Measurements from ENCODE around the gene DYNC2H1. TPM values are rescaled to one million over a fixed set of nuclear protein-coding genes. Genes with fewer than 3 reads are reported as not detected.

DYNC2H1 gene
- total RNA-seq, 1 donor from 2014 or later, result 94.2 TPM

DNA sequence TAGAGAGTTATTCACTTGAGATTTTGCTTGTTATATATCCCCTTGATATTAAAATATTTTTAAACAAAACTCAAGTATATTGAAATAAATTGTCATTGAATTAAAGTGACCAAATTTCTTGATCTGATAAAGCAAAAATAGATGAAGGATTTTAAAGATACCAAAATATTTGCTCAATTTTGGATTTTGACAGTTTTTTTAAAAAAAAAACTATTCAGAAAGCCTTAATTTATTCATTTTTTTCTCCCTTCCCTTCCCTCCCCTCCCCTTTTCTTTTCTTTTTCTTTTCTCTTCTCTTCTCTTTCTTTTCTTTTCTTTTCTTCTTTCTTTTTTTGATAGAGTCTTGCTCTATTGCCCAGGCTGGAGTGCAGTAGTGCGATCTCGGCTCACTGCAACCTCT lies 163.7 kb downstream of the DYNC2H1 start:
- no peak for DNase-seq (ENCODE audit: low spot score in 2 of 2)
- peak; percentile 28 for FAIRE-seq

DNA sequence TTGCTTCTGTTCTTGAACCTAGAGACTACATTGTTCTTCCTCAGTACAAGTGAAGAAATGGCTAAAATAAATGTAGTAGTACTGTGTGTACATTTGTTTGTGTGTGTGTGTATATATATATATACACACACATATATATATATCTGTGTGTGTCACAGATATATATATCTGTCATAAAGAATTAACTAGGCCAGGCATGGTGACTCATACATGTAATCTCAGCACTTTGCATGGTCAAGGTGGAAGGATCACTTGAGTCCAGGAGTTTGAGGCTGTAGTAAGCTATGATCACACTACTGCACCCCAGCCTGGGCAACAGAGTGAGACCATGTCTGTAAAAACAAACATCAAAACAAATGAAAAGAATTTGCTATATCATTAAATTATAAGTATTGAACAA lies 164.8 kb downstream of the DYNC2H1 start:
- DNase-seq (ENCODE audit: low spot score in 2 of 2) (no peak), FAIRE-seq (no peak)

DNA sequence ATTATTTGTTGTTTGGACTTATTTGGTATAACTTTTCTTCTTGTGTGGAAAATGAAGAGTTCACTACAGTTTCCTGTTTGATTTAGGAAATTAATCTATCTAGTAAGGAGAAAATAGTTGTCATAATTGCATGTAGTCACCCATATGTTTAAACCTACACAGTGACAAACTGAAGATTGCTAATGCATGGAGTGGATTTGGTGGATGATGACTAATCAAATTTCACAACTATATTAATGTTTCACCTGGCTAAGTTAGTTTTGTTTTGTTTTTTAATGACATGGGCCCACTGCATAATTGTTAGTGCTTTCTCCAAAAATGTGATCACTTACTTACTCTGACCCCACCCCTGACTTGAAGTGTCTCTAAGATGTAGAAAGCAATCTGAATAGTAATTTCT lies 170.6 kb downstream of the DYNC2H1 start:
- FAIRE-seq, result no peak

DNA sequence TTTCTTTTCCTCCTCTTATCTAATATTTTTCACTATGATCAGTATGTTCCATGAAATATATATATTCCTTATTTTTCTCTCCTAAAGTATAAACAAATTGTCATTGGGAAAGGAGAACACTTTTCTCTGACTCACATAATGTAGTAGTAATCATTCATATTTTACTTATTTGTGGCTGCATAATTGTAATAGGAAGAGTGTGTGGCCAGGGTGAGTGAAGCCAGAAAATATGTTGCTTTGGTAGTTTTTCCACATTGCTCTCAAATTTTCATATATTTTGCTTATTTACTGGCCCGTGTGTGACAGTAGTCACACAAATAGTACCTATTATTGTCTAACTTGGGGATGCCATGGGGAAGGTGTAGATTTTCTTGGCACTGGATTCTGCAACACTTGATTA lies 172.1 kb downstream of the DYNC2H1 start:
- DNase-seq (ENCODE audit: low spot score in 2 of 2) (no peak), FAIRE-seq (no peak)

More for the DNA sequence above, 170.6 kb downstream of the DYNC2H1 start:
- DNase-seq (ENCODE audit: low spot score in 2 of 2), result no peak

DNA sequence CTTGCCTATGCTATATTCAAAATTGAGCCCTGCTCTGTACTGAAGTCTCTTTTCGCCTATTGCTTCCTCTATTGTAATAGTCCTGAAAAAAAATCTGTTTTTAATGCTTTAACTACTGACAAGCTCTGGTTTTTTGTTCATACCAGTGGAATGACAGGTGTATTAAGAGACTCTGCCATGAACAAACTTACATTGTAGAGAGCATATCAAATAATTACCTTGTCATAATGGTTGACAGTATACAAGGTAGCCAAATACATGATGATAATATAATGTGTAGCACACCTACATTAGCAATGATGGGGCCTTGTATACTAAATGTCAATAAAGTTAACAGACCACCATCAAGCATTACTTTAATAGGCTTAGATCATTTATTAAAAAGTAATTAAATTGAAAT lies 175.0 kb downstream of the DYNC2H1 start:
- FAIRE-seq, result no peak
- DNase-seq (ENCODE audit: low spot score in 2 of 2), result no peak

DNA sequence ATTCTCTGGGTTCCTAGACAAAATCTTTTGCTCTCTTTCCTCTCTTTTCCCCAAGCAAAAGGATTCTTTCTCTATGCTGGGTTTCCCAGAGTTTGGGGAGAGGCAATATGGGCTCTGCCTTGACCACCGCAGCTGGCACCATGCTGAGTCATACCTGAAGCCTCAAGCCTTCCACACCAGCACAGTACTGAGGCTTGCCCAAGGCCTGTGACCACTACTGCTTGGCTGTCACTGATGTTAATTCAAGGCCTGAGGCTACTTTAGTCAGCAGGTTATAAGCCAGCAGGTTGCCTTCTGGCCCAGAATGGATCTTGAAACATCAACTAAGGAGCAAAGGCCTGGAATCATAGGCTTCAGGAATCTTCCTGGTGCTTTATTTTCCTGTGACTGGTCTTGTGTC lies 185.3 kb downstream of the DYNC2H1 start:
- FAIRE-seq (no peak), DNase-seq (ENCODE audit: low spot score in 2 of 2) (no peak)

DNA sequence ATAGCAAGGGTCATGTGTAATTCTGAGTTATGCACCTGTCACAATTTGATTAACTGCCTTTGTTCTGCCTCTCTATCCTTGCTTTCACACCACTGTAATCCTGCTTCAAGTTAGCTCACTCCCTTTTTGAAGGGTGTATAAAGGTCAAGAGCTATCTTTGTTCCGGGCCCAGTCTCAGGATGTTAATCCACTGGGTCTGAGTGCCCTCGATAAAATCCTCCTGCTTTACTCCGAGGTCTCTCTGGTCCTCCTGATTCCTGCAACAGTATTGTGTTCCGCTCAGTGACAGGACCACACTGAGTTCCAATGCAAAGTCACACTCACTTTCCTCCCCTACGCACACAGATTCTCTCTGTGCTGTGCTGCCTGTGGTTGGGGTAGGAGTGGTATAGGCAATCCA lies 186.5 kb downstream of the DYNC2H1 start:
- DNase-seq (ENCODE audit: low spot score in 2 of 2), result no peak
- no peak for FAIRE-seq

DNA sequence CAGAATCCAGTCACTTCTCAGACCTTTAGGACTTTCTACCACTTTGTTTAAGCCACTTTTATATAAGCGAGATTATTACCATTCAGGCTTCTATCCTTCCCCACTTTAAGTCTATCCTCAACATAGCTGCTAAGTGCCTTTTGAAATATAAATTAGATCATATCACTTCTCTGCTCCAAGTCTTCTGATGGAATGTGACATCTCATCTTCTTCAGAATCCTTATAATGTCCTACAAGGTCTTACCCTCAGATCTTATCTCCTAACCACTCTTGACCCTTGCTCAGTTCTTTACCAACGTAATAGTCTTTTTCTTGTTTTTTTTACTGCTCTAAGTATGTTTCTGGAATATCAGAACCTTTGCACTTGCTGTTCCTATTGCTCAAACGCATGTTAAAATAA lies 188.7 kb downstream of the DYNC2H1 start:
- DNase-seq (ENCODE audit: low spot score in 2 of 2) (no peak), FAIRE-seq (no peak)

DNA sequence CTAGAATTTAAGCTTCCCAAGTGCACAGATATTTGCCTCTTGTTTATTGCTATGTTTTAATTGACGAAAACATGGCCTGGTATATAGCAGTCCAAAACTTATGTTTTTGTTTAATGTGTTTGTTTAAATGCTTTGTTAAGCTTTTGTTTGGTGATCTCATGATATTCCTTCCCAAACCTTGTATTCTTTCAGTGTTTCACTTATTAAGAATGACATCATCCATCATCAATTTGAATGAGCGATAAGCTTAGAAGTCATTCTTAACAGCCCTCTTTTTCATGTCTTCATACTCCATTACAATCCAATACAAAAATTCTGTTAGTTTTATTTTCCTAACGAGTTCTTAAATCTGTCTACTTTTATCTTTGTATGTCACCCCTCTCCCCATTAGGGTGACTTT lies 206.0 kb downstream of the DYNC2H1 start:
- no peak for FAIRE-seq
- DNase-seq (ENCODE audit: low spot score in 2 of 2), result no peak

DNA sequence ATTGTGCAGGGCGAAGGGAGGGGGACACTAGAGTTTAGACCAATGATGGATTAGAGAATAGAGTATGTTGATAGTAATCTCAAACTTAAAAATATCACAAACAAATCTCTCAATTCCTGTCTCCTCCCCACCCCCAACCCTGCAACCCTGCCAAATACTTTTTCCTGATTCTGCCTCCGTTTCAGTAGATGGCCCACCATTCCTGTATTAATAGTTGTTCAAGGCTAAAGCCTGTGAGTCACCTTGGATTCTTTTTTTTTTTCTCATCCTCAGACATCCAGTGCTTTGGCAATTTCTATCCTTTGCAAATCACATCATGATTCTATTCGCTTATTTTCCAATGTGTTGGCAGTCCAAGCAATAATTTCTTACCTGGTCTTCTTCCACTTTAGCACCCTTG lies 207.9 kb downstream of the DYNC2H1 start:
- FAIRE-seq, result no peak
- DNase-seq (ENCODE audit: low spot score in 2 of 2), result no peak

DNA sequence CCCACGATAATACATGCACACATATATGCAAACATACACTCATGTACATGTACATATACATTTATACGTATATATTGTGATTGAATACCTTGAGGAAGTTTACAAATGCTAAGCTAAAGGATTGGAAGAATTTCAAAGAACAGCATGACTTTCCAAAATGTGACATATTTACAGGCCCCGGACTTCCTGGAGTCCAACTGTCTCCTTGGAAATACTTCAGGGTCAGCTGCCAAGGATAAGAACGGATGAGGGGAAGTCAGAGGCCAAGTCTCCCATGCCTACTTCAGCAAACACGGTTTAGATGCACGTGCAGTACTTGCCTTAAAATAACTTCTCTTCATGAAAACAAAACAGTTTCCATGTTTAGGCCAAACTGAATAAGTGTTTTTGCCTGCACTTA lies 213.6 kb downstream of the DYNC2H1 start:
- DNase-seq (ENCODE audit: low spot score in 2 of 2) (no peak), FAIRE-seq (no peak)

DNA sequence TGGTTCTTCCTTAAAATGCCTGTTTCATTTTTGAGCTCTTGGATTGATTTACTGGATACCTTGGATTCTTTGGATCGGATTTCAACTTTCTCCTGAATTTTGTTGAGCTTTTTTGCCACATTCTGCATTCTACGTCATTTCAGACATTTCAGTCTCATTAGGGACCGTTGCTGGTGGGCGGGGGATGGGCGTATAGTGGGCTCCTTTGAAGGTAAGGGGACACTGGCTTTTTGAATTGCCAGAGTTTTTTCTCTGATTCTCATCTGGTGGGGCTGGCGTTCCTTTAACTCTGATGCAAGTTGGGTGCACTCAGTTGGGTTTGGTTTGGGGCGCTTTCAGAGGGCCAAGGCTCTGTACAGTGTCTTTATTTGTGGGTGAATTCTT lies 216.5 kb downstream of the DYNC2H1 start:
- FAIRE-seq, result no peak
- DNase-seq (ENCODE audit: low spot score in 2 of 2), result no peak

DNA sequence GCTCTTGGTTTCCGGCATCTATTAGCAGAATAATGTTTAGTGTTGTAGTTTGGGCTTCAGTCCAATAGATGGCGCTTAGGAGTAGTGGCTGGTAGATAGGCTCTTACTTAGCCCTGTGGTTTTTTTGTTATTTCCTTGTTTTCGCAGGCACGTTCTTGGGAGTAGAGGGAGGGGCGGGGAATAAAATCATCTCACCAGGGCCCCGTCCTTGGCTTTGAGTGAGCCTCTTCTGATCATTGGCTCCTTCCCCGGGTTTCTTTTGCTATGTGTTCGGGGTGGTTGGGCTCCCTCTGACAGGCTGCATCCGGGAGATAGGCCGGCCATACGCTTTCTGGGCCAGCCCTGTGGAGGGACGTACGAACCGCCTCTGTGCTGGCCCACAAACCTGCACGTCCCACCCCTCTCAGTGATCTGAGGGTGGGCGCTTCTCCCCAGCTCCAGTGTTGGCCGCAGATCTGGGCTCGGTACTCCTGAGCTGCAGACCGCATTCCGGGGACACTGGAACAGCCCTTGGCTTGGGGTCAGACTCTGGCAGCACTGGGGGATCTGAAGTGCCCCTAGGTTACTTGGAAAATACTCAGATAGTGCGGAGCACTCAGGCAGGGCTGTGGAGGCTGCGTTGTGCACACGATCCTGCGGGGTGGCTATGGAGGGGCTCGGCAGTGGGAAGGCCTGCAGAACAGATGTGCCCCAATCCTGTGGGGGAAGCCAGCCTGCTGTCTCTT lies 217.0 kb downstream of the DYNC2H1 start:
- FAIRE-seq (no peak), DNase-seq (ENCODE audit: low spot score in 2 of 2) (peak in 1 of 2 donors; percentile 31)

DNA sequence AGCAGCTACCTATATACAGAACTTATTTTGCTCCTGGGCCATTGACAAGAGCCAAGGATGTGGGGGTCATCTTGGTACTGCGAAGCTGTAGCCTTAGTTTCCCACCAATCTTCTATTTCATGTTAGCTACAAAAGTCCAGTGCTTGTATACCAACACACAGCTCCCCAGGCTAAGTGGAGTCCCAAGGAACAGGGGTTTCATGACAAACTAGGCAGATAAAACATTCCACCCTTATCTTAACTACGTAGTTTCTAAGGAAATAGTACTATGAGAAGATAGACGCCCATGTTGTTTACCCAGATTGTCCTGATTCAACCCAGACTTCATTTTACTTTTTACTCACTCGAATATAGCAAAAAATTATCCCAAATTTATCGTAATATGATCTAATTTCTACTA lies 218.5 kb downstream of the DYNC2H1 start:
- DNase-seq (ENCODE audit: low spot score in 2 of 2), result no peak
- FAIRE-seq, result no peak

DNA sequence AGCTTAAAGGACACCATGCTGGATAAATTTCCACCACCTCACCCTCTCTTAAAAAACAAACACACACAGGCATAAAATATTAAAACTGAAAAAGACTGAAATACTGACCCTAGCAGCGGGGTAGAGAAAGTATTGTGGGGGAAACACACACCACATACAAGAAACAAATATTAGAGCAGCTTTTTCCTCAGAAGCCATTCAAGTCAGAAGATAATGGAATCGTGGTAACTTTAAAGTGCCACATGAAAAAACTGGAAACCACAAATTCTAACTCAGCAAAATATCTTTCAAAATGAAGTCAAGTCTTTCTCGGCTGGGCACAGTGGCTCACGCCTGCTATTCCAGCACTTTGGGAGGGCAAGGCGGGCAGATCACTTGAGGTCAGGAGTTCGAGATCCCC lies 223.2 kb downstream of the DYNC2H1 start:
- no peak for DNase-seq (ENCODE audit: low spot score in 2 of 2)
- no peak for FAIRE-seq

DNA sequence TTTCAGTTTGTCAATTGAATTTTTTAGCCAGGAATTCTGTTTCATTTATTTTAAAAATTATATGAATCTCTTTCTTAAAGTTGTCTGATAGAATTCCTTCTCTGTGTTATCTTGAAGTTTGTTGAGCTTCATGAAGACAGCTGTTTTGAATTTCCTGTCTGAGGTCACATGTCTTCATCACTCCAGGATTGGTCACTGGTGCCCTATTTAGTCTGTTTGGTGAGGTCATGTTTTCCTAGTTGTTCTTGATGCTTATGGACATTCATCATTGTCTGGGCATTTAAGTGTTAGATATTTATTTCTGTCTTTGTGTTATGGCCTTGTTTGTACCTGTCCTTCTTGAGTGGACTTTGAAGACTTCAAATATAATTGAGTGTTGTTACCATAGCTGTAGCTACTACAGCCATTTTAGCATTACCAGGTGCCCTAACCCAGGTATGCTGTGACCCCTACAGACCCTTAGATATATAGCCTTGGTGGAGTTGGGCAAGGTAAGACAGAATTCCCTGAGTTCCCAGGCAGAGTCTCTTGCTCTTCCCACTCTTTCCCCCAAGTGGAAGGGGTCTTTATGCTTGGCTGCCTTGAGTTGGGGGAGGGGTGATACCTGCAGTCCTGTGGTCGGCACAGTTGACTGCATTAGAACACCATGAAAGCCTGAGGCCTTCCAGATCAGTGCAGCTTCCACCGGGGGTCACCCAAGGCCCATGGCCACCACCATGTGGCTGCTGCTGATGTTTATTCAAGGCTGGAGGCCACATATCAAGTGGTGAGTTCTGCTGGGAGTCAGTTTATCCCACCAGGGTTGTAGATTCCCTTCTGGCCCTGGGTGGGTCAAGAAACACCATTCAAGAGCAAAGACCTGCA lies 229.6 kb downstream of the DYNC2H1 start:
- DNase-seq (ENCODE audit: low spot score in 2 of 2) (no peak), FAIRE-seq (no peak)

DNA sequence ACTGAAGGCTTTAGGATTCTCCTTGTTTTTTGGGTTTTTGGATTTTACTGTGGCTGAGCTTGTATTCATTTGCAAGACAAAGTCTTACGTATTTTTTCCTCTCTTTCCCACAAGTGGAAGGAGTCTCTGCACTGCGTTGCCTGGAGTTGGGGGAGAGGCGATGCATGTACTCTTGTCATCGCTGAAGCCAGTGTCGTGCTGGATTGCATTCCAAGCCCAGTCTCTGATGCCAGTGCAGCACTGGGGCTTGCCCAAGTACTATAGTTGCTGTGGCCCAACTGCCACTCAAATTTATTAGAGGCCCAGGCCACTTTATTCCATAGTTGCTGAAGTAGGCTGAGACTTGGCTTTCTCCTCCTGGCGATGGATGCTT lies 230.2 kb downstream of the DYNC2H1 start:
- FAIRE-seq, result no peak

DNA sequence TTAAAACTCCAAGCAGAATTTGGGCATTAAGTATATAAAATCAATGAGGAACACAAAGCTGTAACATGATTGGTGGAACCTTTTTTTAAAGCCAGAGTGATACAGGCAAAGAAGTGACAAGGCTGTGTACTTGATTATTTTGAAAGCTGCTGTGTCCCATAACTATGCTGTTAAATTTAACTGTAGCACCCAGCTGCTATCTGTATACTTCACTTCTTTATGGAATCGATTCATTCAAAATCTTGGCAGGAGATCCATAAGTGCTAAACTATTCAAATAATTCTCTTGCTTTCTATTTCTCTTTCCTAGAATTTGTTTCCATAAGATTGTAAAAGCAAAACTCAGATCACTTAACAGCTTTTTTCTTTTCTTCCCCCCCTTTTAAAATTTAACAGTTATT lies 231.7 kb downstream of the DYNC2H1 start:
- no peak for DNase-seq (ENCODE audit: low spot score in 2 of 2)
- FAIRE-seq, result no peak

More for the DNA sequence above, 230.2 kb downstream of the DYNC2H1 start:
- no peak for DNase-seq (ENCODE audit: low spot score in 2 of 2)

DNA sequence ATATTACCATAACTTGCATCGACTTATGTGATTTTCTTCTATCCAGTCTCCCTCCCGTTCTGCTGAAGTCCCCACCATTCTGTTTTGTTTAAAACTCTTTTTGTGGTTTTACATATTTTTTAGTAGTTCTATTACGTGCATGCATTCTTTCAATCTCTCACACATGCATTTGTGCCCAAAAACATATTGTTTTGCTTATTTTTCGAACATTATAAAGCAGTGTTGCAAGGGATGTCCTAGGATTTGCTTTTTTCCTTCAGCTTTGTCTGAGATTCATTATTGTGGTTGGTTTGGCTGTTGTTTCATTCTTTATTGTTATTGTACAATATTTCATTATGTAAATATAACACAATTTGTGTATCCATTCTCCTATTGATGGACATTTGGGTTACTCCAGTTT lies 235.7 kb downstream of the DYNC2H1 start:
- DNase-seq (ENCODE audit: low spot score in 2 of 2), result no peak
- no peak for FAIRE-seq

DNA sequence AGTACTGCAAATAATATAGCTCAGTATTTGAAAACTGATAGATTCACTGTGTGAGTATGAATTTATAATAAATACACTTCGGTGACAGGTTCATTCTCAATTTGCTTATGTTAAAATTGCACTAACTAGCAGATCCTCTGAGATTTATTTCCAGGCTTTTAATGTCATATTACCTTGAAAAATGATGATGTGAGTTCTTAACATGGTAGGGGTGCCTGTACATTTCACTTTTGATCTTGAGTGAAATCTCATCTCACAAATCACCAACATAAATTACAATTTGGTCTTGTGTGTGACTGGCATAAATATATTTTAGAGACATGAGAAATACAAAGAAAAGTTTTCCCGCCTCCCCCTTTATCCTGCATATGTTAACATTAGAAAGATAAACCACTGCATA lies 240.4 kb downstream of the DYNC2H1 start:
- DNase-seq (ENCODE audit: low spot score in 2 of 2) (no peak), FAIRE-seq (no peak)

DNA sequence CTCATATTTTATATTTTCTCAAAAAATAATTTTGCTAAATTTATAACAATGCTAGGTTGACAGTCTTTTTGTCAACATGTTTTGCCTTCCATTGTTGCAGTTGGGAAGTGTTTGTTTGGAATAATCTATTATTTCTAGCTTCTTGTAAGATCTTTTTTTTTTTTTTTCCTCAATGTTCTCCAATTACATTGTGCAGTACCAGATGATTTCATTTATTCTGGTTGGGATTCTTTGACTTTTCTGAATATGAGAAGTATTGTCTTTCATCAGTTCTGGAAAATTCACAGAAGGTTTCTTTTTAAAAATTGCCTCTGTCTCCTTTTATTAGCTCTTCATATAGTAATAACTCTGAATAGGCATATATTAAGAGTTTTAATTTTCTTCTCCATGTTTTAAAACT lies 245.4 kb downstream of the DYNC2H1 start:
- DNase-seq (ENCODE audit: low spot score in 2 of 2) (no peak), FAIRE-seq (no peak)

DNA sequence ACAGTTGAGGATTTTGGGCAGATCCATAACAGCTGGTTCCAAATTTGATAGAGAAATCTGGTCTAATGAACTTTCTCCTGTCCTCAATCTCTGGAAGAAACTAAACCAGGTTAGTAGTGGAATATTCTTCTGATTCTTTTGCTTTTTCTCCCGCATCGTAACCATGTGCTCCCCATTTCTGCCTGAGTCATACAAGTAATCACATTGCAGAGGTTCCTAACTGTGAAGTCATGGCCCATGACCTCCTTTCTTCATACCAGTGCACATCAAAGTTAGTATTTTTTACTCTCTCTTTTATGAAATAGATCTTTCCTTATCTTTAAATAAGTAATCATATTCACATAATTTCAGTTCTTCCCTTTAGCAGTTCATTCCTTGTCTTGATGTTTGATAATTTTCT lies 249.0 kb downstream of the DYNC2H1 start:
- no peak for DNase-seq (ENCODE audit: low spot score in 2 of 2)
- no peak for FAIRE-seq

Measured in frontal cortex (tissue), 4 donors.